HG02571 (cell line): ENCODE results near the gene MACROD2.

ENCODE experiments used
- ATAC-seq: cut with Tn5 transposase; IDR thresholded peaks from one replicate; pipeline ENCODE4 v1.9.1; 2021; ENCODE audit warnings: mild to moderate bottlenecking, moderate library complexity; ENCODE audit not compliant: unreplicated experiment

MACROD2 gene

GRCh38 chr20:16082051-16082550 is 2086.8 kb downstream of the MACROD2 start:
- ATAC-seq, result no peak

GRCh38 chr20:16083639-16084280 is 2088.4 kb downstream of the MACROD2 start:
- no peak for ATAC-seq

- no peak for ATAC-seq
Observed at GRCh38 chr20:16095226-16095625, 2099.9 kb downstream of the MACROD2 start.

- ATAC-seq, result no peak
Observed at GRCh38 chr20:16096756-16097326, 2101.5 kb downstream of the MACROD2 start.

- no peak for ATAC-seq
Observed at GRCh38 chr20:16097788-16098187, 2102.5 kb downstream of the MACROD2 start.

- no peak for ATAC-seq
Observed at GRCh38 chr20:16098890-16099639, 2103.7 kb downstream of the MACROD2 start.

GRCh38 chr20:16100111-16100510 is 2104.8 kb downstream of the MACROD2 start:
- no peak for ATAC-seq

GRCh38 chr20:16100767-16101166 is 2105.5 kb downstream of the MACROD2 start:
- no peak for ATAC-seq
